ENCODE results near the gene ARID1B.
A peak's percentile ranks its signal among the peaks of the same experiment; 100 is the strongest.

The ARID1B gene

GRCh38 chr6:157201083-157201482 is 423.9 kb downstream of the ARID1B start:
- no peak for TF ChIP-seq CTCF (IDR thresholded peaks at IDR 0.05; ENCODE audit: borderline replicate concordance, control extremely low read depth, extremely low read depth, insufficient read depth, missing control alignments)
- in situ Hi-C loops (cut with MboI; ENCODE audit: low sequenced_read_pairs, unreplicated experiment), result no loop called here
- no peak for DNase-seq (ENCODE audit: low spot score)

- TF ChIP-seq CTCF (IDR thresholded peaks at IDR 0.05; ENCODE audit: borderline replicate concordance, control extremely low read depth, extremely low read depth, insufficient read depth, missing control alignments), result no peak
- in situ Hi-C loops (cut with MboI; ENCODE audit: low sequenced_read_pairs, unreplicated experiment), result no loop called here
- DNase-seq (ENCODE audit: low spot score), result peak; percentile 76
Observed at GRCh38 chr6:157203312-157203744, 426.1 kb downstream of the ARID1B start.

DNA sequence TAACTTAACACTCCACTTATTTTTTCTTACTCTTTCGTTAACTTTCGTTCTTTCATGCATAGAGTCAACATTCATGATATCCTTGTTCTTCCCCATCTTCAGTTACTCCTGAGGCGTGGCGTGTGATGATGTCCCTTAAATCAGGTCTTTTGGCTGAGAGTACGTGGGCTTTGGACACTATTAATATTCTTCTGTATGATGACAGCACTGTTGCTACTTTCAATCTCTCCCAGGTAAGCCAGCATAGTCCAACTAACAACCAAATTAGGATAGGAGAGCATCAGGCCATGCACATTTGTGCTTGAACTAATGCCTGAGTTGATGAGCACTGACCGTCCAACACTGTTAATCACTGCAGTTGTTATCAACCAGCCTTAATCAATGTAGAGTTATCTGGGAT is 426.6 kb downstream of the ARID1B start:
- in situ Hi-C loops (cut with MboI; ENCODE audit: low sequenced_read_pairs, unreplicated experiment), result no loop called here
- DNase-seq (ENCODE audit: low spot score), result no peak
- no peak for TF ChIP-seq CTCF (IDR thresholded peaks at IDR 0.05; ENCODE audit: borderline replicate concordance, control extremely low read depth, extremely low read depth, insufficient read depth, missing control alignments)

DNA sequence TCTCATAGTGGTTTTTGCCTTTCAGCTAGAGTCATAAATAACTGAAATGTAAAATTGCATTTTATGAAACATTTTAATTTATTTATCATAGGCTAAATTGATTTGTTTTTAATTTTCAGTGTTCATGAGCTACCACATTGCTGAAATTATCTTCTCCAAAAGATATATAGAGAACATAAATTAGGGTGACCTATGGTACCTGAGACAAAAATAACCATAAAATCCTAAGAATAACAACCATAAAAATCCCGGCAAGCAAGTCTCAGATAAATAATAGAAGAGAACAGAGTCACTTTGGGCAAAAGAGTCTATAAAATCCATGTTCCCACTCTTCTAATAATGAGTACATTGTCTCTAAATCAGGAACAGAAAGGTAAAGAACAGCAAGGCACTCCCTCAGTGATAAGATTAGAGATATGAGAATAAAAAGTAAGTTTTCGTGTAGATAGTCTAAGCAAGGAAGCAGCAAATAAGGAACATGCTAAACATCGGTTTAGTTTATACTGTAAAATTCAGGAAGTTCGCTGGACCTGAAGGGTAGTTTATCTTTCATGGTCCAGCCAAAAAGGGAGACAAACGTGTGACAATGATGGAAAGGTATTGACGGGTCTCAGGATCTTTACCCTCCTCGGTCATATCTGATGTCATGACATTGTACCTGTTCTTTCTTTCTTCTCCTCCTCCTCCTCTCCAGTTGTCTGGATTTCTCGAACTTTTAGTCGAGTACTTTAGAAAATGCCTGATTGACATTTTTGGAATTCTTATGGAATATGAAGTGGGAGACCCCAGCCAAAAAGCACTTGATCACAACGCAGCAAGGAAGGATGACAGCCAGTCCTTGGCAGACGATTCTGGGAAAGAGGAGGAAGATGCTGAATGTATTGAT is 428.5 kb downstream of the ARID1B start:
- in situ Hi-C loops (cut with MboI; ENCODE audit: low sequenced_read_pairs, unreplicated experiment), result no loop called here
- DNase-seq (ENCODE audit: low spot score), result no peak
- TF ChIP-seq CTCF (IDR thresholded peaks at IDR 0.05; ENCODE audit: borderline replicate concordance, control extremely low read depth, extremely low read depth, insufficient read depth, missing control alignments), result no peak

GRCh38 chr6:157206359-157206815 is 429.2 kb downstream of the ARID1B start:
- DNase-seq (ENCODE audit: low spot score), result no peak
- in situ Hi-C loops (cut with MboI; ENCODE audit: low sequenced_read_pairs, unreplicated experiment), result no loop called here
- no peak for TF ChIP-seq CTCF (IDR thresholded peaks at IDR 0.05; ENCODE audit: borderline replicate concordance, control extremely low read depth, extremely low read depth, insufficient read depth, missing control alignments)

- TF ChIP-seq CTCF (IDR thresholded peaks at IDR 0.05; ENCODE audit: borderline replicate concordance, control extremely low read depth, extremely low read depth, insufficient read depth, missing control alignments), result no peak
- DNase-seq (ENCODE audit: low spot score), result no peak
- in situ Hi-C loops (cut with MboI; ENCODE audit: low sequenced_read_pairs, unreplicated experiment), result no loop called here
Observed at GRCh38 chr6:157207521-157208076, 430.4 kb downstream of the ARID1B start.
